ENCODE data around the gene DNMT3A.

Gene DNMT3A

DNA sequence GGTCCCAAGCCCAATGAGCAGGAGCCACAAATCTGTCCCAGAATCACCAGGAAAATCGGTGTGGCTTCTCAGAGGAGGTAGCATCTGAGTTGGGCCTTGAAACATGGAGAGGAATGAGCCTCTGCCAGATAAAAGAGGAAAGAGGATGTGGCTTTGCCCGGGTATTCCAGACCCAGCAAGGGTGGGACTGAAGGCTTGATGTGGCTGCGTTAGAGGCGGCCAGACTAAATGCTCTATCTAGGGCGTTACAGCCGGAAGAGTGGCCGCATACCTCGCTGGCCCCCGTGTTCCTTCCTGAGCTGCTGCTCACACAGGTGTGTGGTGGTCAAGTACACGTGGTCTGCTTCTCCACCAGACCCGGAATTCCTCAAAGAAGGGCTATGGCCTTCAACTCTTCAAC, 139.4 kb downstream of the DNMT3A start:
- DNase-seq (ENCODE audit: low spot score) = no peak

DNA sequence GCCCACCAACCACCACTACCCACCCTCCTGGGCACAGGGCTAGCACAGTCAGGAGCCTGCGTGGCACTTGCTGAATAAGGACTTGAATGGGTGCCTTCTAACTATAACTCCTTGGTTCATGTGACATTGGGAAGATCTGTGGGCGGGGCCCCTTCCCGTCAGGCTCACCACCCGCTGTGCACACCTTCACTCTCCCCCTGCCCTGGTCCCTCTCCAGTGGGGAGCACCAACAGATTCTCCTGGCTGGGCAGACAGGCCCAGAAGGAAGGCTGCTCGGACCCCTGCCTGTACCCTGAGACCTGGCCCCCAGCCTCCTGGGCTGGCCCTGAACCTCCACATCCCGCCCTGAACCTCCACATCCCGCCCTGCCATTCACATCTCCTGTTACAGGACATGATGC, 139.9 kb downstream of the DNMT3A start:
- DNase-seq (ENCODE audit: low spot score) = no peak

DNA sequence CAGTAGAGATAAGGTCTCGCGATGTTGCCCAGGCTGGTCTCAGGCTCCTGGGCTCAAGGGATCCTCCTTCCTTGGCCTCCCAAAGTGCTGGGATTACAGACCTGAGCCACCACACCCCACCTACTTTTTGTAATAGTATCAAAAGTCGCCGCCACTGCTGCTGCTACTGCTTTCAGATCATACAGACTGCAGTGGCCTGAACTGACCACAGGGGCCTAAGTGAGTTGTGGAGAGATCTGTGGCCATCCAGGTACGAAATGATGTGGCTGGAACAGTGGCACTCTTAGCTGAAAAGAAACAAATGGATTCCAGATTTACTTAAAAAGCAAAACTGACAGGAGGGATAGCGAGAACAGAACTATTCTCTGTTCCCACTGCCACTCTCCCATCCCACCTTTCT, 140.5 kb downstream of the DNMT3A start:
- peak; percentile 35 for DNase-seq (ENCODE audit: low spot score)

DNA sequence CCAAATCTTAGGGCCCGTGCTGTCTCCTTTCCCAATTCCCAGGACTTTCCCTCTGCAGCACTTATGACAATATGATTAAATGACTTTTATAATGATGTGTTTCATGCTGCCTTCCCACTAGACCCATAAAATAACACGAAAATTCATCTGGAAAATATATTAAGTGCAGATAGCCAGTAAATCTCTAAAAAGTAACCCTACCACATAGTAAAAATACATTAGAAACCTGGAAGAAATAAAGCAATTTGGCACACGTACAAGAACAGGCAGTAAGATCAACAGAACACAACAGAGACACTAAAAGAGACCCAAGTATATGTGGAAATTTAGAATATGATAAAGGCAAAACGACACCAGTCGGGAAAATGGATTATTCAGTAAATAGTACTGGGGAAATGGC, 143.1 kb downstream of the DNMT3A start:
- no peak for DNase-seq (ENCODE audit: low spot score)

DNA sequence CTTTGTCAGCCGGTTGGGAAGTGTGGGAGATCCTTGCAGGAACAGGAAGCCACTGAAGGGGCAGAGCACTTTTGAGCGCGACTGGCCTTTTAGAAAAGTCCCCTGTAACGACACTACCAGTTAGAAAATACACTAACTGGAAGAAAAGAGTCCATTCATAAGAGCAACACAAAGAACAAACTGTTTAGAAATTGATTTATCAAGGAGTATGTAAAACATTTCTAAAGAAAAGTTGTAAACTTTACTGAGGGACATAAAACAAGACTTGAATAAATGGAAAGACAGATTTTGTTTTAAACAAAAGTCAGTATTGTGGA, 143.6 kb downstream of the DNMT3A start:
- DNase-seq (ENCODE audit: low spot score) = no peak

DNA sequence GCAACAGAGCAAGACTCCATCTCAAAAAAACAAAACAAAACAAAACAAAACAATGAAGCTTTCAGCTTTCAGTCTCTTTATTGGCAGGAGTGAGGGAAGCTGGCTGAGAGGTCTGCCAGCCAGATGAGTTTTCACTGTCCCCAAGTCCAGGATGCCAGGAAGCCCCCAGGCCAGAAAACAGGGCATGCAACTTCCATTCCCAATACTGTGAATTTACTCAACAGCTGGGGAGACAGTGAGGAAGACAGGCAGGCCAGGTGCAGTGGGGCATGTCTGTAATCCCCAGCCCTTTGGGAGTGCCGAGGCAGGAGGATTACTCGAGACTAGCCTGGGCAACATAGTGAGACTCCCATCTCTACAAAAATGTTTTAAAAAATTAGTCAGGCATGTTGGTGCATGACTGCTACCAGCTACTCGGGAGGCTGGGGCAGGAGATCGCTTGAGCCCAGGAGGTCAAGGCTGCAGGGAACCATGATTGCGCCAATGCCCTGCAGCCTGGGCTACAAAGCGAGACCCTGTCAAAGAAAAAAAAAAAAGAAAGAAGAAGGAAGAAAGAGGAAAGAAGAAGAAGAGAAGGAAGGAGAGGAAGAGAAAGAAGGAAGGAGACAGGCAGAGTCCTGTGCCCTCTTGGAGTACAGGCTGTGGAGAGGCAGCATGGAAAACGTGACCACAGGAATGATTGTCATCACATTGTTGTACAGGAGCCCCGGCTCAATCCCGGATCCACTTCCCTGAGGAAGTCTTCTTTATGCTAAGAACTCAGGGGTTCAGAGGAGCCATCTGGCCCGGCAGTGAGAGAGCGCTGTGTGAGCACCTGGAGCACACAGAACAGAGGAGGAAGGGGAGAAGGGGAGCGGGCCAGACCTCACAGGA, 144.2 kb downstream of the DNMT3A start:
- DNase-seq (ENCODE audit: low spot score) = no peak

DNA sequence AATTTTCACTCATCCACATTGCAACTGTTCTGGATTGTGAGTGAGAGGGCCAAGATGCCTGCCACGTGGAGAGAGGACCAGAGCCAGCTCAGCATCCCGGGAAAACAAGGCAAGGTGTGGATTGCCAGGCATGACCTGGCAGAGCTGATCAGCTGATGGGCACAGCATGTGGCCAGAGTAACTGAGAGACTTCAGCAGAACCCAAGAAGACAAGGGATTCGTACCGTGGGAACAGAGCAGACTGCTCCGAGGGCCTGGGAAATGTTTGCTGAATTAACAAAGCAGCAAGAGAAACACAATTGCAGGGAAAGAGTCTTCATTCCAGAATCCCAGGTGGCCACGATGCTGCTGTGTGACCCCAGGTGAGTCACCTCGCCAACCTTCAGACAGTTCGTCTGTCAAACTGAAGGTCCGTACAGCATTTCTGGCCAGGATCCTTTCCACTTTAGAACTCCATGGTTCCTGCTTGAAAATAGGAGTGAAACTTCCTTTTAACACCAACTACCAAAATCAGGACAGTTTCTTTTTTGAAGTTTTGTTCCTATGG, 147.1 kb downstream of the DNMT3A start:
- DNase-seq (ENCODE audit: low spot score) = no peak

DNA sequence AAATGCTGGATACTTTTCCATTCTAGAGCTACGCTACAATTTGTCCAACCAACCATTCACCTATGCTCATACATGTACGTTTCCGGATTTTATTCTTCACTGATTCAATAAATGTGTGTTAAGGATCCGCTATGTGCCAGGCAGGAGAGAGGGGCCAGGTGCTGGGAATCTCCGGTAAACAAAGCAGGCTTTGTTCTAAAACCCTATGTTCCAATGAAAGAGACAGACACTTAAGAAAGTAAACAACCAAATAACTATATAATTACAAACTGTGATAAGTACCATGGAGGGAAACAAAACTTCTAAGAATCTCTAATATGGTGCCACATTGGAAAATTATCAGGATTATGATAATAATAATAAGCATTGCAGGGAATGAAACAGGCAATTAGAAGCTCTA, 151.2 kb downstream of the DNMT3A start:
- no peak for DNase-seq (ENCODE audit: low spot score)

DNA sequence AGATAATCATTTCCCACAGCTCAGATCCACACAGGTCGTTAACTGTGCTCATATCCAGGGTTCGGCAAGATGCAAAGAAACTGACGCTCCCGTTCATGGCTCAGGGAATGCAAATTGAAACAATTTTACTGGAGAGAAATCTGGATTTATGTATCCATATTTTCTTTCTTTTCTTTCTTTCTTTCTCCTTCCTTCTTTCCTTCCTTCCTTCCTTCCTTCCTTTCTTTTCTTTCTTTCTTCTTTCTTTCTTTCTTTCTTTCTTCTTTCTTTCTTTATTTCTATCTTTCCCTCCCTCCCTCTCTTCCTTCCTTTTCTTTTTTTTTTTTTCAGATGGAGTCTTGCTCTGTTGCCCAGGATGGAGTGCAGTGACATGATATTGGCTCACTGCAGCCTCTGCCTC, 153.3 kb downstream of the DNMT3A start:
- DNase-seq (ENCODE audit: low spot score) = no peak

DNA sequence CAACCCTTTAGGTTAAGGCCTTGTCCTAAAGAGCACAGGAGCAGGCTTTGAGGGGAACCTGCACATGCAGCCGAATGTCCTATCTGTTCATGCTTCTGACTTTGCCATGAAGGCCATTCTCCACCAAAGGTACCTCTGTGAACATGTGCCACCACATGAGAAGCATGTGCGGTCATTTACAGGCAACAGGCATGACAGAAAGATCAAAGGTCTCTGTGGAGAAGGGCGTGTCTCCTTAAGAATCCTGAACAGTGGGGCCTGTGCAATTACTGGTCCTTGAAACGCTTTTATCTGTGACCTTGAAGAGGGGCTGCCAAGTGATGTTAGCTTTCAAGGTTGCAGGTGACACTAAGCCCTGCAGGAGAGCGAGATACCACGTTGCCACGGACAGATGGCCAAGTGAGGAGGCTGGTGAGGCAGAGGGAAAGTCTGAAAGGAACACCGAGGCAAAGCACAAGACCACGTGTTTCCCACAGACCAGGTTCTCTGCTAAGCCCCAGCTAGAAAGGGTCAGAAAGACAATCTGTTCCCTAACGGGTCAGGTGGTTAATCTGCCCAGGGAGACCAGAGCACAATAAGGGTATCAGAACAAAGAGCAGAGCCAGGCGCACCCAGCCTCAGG, 153.9 kb downstream of the DNMT3A start:
- DNase-seq (ENCODE audit: low spot score) = no peak

DNA sequence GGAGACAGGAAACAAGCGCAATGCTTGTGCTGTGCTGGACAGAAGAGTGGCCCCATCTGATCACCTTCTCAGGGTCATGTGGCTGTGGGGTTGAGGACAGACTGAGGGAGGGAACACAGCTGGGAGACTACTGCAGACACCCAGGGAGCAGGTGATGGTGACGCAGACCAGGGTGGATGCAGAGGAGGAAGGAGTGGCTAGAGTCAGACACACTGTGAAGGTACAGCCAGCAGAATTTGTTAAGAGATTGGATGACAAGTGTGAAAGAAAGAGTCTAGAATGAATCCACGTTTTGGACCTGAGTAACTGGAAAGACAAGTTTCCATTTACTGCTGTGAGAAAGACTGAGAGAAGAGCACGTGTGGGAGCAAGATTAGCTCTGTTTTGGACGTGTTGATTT, 157.5 kb downstream of the DNMT3A start:
- no peak for DNase-seq (ENCODE audit: low spot score)

DNA sequence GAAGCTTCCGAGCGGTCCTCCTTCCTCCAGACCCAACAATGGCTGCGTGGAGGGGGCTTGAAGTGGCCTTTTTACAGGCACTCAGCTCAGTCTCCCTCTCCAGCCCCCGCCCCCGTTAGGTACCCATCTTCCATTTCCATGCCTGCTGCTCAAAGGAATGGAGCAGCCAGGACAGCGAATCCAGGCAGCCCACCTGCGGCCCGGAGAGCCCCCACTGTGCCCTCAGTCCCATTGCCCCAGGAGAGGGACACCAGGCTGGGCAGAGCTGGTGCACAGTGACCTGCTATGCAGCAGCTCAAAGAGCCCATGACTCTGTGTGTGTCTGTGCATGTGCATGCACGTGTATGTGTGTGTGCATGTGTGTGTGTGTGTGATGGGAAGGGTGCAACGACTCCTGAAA, 162.7 kb downstream of the DNMT3A start:
- DNase-seq (ENCODE audit: low spot score) = no peak

Measured in NAMALWA (cell line).